Progenitor cell of endocrine pancreas (in vitro differentiated cells): ENCODE results near the gene CLEC10A. TPM values are rescaled to one million over a fixed set of nuclear protein-coding genes. Genes with fewer than 3 reads are reported as not detected.

ENCODE experiments used
- DNase-seq: peaks from one replicate; pipeline ENCODE4 v3.0.0; 2021; ENCODE audit warnings: low spot score; ENCODE audit not compliant: unreplicated experiment
- H3K27ac Mint-ChIP-seq: 2 replicates; pipeline ENCODE4 v1.8.0; 2021; ENCODE audit warnings: mild to moderate bottlenecking, moderate library complexity, mixed read lengths
- H3K27me3 Mint-ChIP-seq: 2 replicates; pipeline ENCODE4 v1.8.0; 2021; ENCODE audit warnings: mixed read lengths
- H3K36me3 Mint-ChIP-seq: 2 replicates; pipeline ENCODE4 v1.8.0; 2022; ENCODE audit warnings: mixed read lengths; ENCODE audit not compliant: insufficient read depth
- H3K4me1 Mint-ChIP-seq: 2 replicates; pipeline ENCODE4 v1.8.0; 2021; ENCODE audit warnings: low read depth, mixed read lengths
- H3K4me3 Mint-ChIP-seq: 2 replicates; pipeline ENCODE4 v1.8.0; 2021; ENCODE audit warnings: low read depth, mild to moderate bottlenecking, moderate library complexity, mixed read lengths
- H3K9me3 Mint-ChIP-seq: 2 replicates; pipeline ENCODE4 v1.8.0; 2021; ENCODE audit warnings: low read depth, mixed read lengths
- CTCF ChIP-seq: fragments of 200-600 bp; sonication (generic); IDR thresholded peaks from one replicate; pipeline ENCODE4 v1.5.0; 2021; ENCODE audit warnings: antibody characterized with exemption, mild to moderate bottlenecking; ENCODE audit not compliant: unreplicated experiment
- total RNA-seq: library from RNA; stranded (reverse); gene quantifications from 2 replicates; pipeline ENCODE4 v1.2.1, GENCODE V29; 2021

The CLEC10A gene
- total RNA-seq, 1 donor from 2014 or later = not detected

GRCh38 chr17:7074931-7075330 is 5.1 kb downstream of the CLEC10A start:
- H3K9me3 Mint-ChIP-seq = no peaks in the 10 kb centered on the region
- no peaks in the 10 kb centered on the region for H3K4me1 Mint-ChIP-seq
- DNase-seq = no peak
- H3K4me3 Mint-ChIP-seq = no peak overlapping the region
- H3K27me3 Mint-ChIP-seq = peaks cover 9% of the 10 kb centered on the region
- no peak overlapping the region for H3K27ac Mint-ChIP-seq
- no peaks in the 10 kb centered on the region for H3K36me3 Mint-ChIP-seq
- TF ChIP-seq CTCF = no peak

- H3K36me3 Mint-ChIP-seq = peaks cover 2% of the 10 kb centered on the region
- peaks cover 12% of the 10 kb centered on the region for H3K27me3 Mint-ChIP-seq
- H3K4me1 Mint-ChIP-seq = no peaks in the 10 kb centered on the region
- TF ChIP-seq CTCF = no peak
- no peak overlapping the region for H3K4me3 Mint-ChIP-seq
- no peak overlapping the region for H3K27ac Mint-ChIP-seq
- peaks cover 10% of the 10 kb centered on the region for H3K9me3 Mint-ChIP-seq
- no peak for DNase-seq
Observed at GRCh38 chr17:7072406-7072805, 7.6 kb downstream of the CLEC10A start.

GRCh38 chr17:7070712-7071111 is 9.3 kb downstream of the CLEC10A start:
- Mint-ChIP-seq H3K4me3 (no peak overlapping the region), H3K27ac (no peak overlapping the region), H3K27me3 (peaks cover 12% of the 10 kb centered on the region), H3K4me1 (no peaks in the 10 kb centered on the region), H3K9me3 (peaks cover 13% of the 10 kb centered on the region), H3K36me3 (peaks cover 2% of the 10 kb centered on the region)
- DNase-seq = no peak
- TF ChIP-seq CTCF = no peak

GRCh38 chr17:7068268-7068667 is 11.8 kb downstream of the CLEC10A start:
- Mint-ChIP-seq H3K27ac (no peak overlapping the region), H3K4me1 (no peaks in the 10 kb centered on the region), H3K36me3 (peaks cover 2% of the 10 kb centered on the region), H3K9me3 (peaks cover 13% of the 10 kb centered on the region), H3K27me3 (peaks cover 22% of the 10 kb centered on the region), H3K4me3 (no peak overlapping the region)
- no peak for DNase-seq
- no peak for TF ChIP-seq CTCF

GRCh38 chr17:7067198-7067597 is 12.9 kb downstream of the CLEC10A start:
- peaks cover 22% of the 10 kb centered on the region for H3K27me3 Mint-ChIP-seq
- H3K9me3 Mint-ChIP-seq = peaks cover 13% of the 10 kb centered on the region
- H3K27ac Mint-ChIP-seq = no peak overlapping the region
- H3K4me1 Mint-ChIP-seq = no peaks in the 10 kb centered on the region
- peaks cover 2% of the 10 kb centered on the region for H3K36me3 Mint-ChIP-seq
- no peak for TF ChIP-seq CTCF
- no peak overlapping the region for H3K4me3 Mint-ChIP-seq
- DNase-seq = no peak

GRCh38 chr17:7064261-7064660 is 15.8 kb downstream of the CLEC10A start:
- peaks cover 13% of the 10 kb centered on the region for H3K9me3 Mint-ChIP-seq
- no peak for TF ChIP-seq CTCF
- peaks cover 2% of the 10 kb centered on the region for H3K36me3 Mint-ChIP-seq
- H3K4me1 Mint-ChIP-seq = no peaks in the 10 kb centered on the region
- H3K27me3 Mint-ChIP-seq = peaks cover 18% of the 10 kb centered on the region
- H3K27ac Mint-ChIP-seq = no peak overlapping the region
- H3K4me3 Mint-ChIP-seq = no peak overlapping the region
- no peak for DNase-seq
